Stimulated activated CD4-positive, alpha-beta T cell treated with anti-CD3 and anti-CD28 coated beads, Interleukin-2, amount 100 ng/mL, for 24 hours (primary cell): Measurements from ENCODE around the gene SNX11.
A peak's percentile ranks its signal among the peaks of the same experiment; 100 is the strongest.
"Not testable (repeated sequence)": the region's sequence is repeated elsewhere in the genome, so short reads cannot be mapped to it uniquely, and the experiment has no call there.

Source experiments
- DNase-seq, 2 donors: peaks; one replicate each; pipeline ENCODE4 v3.0.0-alpha.2; 2020

Gene SNX11, protein sequence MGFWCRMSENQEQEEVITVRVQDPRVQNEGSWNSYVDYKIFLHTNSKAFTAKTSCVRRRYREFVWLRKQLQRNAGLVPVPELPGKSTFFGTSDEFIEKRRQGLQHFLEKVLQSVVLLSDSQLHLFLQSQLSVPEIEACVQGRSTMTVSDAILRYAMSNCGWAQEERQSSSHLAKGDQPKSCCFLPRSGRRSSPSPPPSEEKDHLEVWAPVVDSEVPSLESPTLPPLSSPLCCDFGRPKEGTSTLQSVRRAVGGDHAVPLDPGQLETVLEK

DNA sequence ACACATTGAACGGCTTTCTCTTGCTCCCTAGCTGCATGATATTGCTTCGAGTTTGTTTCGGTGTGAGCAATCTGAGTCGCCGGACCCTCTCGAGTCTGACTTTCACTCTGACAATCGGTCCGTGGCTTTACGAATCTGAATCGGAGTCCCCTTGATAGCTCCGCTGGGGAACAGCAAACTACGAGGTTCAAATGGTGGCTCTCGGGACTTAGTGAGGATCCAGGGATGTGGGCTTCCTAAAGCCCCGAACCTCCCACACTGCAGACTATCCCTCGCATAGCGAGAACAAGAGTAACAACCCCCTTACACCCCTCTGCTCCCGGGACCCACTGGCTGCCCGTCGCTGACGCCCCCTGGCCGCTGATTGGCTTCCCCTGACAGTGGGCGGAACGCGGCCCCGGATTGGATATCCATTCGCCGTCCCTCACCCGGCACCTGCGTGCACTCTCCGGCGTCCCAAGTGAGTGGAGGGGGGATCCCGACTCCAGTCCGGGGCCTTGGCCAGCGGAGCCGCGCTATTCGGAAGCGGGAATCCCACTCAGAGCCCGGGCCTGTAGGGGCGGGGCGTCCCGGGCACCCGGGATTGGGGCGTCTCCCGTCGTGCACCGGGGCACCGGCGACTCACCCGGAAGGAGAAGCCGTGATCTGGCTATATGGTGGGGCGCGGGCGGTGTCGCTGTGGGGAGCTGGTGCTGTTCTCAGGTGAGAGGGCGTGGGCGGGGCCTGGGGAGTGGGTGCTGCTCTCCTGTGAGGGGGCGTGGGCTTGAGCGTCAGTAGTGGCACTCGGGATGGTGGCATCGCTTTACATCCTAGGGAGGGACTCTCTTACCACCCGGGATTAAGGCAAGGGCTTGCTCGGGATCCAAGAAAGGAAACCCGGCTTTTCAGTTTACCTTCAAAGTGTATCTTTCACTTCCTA is at the start of gene SNX11:
TSS of gene SNX11 (plus strand) at position 630 of the 919 bp plus-strand sequence. CDS start 4,278 bp downstream, outside the sequence.
- peak; percentile 94 to 95 for DNase-seq

- DNase-seq: no peak
Measured at GRCh38 chr17:48058393-48059124, 49.0 kb upstream of the SNX11 start.

DNA sequence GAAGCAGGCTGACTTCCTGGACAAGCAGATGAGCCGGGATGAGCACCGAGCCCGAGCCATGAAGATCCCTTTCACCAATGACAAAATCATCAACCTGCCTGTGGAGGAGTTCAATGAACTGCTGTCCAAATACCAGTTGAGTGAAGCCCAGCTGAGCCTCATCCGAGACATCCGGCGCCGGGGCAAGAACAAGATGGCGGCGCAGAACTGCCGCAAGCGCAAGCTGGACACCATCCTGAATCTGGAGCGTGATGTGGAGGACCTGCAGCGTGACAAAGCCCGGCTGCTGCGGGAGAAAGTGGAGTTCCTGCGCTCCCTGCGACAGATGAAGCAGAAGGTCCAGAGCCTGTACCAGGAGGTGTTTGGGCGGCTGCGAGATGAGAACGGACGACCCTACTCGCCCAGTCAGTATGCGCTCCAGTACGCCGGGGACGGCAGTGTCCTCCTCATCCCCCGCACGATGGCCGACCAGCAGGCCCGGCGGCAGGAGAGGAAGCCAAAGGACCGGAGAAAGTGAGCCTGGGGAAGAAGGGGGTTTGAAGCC is 48.4 kb upstream of the SNX11 start:
- no peak for DNase-seq

- DNase-seq: no peak
Measured at GRCh38 chr17:48060249-48060648, 47.3 kb upstream of the SNX11 start.

GRCh38 chr17:48062273-48062672 is 45.3 kb upstream of the SNX11 start:
- DNase-seq: no peak

DNA sequence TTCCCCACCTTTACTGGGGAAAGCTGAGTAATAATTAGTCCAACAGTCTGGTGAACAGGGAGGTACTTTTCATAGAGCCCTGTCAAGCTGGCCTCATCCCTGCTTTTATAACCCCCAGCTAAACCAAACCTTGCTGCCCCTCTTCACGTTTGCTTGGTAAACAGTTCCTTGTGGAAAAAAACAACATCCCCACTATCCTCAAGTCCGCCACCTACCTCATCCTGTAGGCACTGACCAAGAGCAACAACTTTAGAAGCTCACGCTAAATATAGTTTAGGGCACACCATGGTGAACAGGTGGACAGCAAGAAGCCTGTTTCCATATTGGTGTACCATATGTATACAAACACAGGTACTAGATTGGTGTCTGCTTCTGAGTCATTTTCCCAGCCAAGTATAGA is 42.9 kb upstream of the SNX11 start:
- DNase-seq: no peak

DNA sequence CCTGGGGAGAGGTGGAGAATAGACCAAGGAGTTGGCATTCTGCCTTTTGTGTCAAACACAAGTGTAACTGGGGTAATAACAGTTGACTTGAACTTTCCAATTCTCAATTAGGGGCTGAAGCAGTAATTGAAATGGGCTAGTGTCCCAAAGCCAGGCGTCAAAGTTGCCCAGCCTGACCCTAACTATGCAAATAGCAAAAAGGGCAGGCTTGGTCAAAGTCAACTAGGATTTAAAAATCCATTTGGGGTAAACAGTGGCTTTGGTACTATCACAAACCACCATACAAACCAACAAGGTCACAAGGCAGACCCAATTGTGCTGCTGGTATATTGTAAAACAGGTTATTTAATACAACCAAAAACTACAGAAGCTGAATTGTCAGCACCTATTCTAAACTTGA is 41.4 kb upstream of the SNX11 start:
- DNase-seq: no peak

DNA sequence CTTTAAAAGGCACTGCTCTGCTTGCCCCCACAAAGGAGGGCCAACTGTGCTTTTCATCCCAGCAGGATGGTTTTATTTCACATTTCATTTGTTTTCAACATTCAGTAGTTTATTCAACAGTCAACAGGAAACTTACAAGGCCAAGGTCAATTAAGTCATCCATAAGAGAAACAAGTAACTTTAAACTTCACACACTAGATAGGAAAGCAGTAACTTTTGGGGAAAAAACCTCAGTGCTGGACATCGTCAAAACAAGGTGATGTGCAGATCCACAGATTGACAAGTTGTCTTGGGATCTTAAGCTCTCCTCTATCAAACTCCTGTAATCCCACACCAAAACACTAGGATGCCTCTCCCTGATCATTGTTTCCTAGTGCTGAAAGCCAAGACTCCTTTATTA is 40.9 kb upstream of the SNX11 start:
- DNase-seq: no peak

- DNase-seq: no peak
Measured at GRCh38 chr17:48067245-48067644, 40.3 kb upstream of the SNX11 start.

DNA sequence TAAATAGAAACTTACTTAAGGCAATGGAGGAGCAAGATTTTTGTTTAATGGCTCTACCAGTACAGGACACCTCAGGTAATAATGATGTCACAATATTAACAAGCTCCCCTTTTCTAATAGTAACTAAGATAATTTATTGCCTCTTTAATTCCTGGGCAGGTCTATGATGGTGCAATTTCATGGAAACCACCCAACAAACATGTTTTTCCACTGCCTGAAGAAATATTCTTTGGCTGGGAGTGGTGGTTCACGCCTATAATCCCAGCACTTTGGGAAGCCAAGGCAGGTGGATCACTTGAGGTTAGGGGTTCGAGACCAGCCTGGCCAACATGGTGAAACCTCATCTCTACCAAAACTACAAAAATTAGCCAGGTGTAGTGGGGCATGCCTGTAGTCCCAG is 39.8 kb upstream of the SNX11 start:
- DNase-seq: not testable (repeated sequence)

- no peak for DNase-seq
Measured at GRCh38 chr17:48068491-48068961, 39.0 kb upstream of the SNX11 start.

- no peak for DNase-seq
Measured at GRCh38 chr17:48070195-48070594, 37.4 kb upstream of the SNX11 start.

- DNase-seq: no peak
Measured at GRCh38 chr17:48071654-48072053, 35.9 kb upstream of the SNX11 start.

GRCh38 chr17:48072811-48073210 is 34.8 kb upstream of the SNX11 start:
- not testable (repeated sequence) for DNase-seq

DNA sequence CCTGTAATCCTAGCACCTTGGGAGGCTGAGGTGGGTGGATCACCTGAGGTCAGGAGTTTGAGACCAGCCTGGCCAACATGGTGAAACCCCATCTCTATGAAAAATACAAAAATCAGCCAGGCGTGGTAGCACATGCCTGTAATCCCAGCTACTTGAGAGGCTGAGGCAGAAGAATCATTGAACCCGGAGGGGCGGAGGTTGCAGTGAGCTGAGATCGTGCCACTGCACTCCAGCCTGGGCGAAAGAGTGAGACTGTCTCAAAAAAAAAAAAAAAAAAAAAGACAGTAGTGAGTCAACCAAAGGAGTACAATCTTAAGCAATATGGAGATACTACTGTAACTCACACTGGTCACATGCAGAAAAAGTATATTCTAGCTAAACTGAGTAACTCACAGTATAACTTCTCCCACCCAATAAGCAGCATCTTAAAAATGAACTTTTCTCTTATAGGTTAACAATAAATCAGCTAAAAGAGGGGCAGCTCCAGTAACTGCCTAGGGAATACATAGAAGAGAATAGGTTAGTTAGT is 33.9 kb upstream of the SNX11 start:
- DNase-seq: not testable (repeated sequence)

- DNase-seq: peak; percentile 76 to 83
Measured at GRCh38 chr17:48074322-48075081, 33.1 kb upstream of the SNX11 start.

DNA sequence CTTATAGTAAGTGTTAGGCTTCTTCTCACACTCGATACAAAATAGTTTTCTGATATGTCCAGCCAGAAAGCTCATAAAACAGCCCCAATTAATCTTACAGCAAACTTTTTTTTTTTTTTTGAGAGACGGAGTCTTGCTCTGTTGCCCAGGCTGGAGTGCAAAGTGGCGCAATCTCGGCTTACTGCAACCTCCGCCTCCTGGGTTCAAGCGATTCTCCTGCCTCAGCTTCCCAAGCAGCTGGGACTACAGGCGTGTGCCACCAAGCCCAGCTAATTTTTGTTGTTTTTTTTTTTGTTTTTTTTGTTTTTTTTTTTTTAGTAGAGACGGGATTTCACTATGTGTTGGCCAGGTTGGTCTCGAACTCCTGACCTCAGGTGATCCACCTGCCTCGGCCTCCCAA is 30.4 kb upstream of the SNX11 start:
- DNase-seq: not testable (repeated sequence)

DNA sequence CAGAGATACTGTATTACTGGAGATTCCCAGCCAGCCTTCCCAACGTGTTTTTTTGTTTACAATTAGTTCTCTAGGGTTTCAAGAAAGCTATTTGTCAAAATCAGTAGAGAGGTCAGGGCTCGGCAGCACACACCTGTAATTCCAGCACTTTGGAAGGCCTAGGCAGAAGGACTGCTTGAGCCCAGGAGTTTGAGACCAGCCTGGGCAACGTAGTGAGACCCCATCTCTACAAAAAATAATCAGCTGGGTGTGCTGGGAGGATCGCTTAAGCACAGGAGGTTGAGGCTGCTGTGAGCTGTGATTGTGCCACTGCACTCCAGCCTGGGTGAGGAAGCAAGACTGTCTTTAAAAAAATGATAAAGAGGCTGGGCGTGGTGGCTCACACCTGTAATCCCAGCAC is 25.7 kb upstream of the SNX11 start:
- no peak for DNase-seq

DNA sequence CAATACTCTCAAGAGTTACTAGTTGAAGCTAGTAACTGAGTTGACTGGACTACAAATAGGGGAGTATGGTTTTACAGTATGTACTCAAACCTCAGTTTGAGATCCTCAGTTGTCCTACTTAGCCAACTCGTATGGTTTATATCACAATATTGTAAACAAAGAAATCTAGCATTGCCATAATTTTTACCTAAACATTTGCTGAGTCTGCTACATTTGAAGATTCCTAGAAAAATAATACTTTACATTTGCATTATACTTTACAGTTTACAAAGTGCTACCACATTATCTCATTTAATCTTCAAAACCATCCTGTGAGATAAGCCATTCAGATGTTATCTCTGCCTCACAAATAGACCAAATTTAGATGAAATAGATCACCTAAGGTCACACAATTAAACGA is 22.6 kb upstream of the SNX11 start:
- no peak for DNase-seq

GRCh38 chr17:48093341-48094045 is 14.1 kb upstream of the SNX11 start:
- DNase-seq: no peak

DNA sequence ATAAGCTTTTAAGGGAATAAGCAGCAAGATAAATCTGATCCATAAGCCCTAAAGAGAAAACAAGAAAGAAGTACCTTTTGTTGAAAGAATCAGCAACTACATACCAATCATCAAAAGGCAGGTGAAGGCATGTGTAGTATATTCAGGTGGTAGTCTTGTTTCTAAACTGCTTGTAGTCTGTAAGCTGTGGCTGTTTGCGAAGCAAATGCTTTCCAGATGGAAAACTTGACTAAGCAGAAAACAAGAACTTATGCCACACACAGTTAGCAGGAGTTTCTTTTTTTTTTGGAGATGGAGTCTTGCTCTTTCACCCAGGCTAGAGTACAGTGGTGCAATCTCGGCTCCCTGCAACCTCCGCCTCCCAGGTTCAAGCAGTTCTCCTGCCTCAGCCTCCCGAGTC is 12.0 kb upstream of the SNX11 start:
- no peak for DNase-seq
